ENCODE results near the gene GULP1.

DNA sequence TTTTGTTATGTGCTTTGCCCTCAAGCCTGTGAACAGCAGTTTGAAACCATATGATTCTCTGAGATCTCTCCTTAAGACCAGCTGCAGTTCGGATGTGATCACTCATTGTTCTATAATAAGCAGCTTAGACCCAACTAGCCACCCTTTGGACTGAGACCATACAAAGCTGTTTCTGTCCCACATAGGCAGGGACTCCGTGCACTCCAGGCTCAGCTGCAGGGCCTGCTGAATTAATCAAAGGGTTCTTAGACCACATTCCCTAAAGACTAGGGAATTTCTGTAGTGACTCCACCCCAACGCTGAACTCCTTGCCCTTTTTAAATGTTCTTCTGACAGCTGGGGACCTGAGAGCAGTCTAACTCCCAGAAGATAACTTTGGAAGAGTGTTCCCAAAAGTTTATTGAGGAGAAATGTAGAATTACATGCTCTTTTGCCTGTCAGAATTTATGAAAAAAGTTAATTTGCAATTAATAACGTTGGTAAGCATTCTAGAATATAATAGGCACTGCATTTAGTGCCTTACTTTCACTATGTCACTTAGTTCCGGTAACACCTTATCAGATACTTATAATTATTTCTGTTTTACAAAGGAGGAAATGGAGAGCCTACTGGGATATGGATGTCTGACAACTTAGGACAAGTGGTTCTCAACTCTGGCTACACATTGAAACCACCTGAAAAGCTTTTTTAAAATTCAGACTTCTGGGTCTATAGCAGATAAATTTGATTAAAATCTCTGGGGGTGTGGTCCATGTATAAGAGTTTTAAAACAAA, 42.3 kb downstream of the GULP1 start:
- TF ChIP-seq POLR2AphosphoS5 (IDR thresholded peaks at IDR 0.05; ENCODE audit: low read depth) (no peak), REST (IDR thresholded peaks at IDR 0.05; ENCODE audit: unreplicated experiment) (no peak), EZH2phosphoT487 (IDR thresholded peaks at IDR 0.05; ENCODE audit: unreplicated experiment) (no peak), EZH2 (IDR thresholded peaks at IDR 0.05; ENCODE audit: low read depth, unreplicated experiment) (no peak), JUNB (IDR thresholded peaks at IDR 0.05; ENCODE audit: unreplicated experiment) (no peak), CREB1 (CRISPR knock-in tag; IDR thresholded peaks at IDR 0.05; ENCODE audit: low read depth) (no peak), ZNF114 (CRISPR knock-in tag; IDR thresholded peaks at IDR 0.05) (no peak), ZNF331 (CRISPR knock-in tag; IDR thresholded peaks at IDR 0.05; ENCODE audit: low read depth) (no peak), STAT1 (IDR thresholded peaks at IDR 0.05; ENCODE audit: unreplicated experiment) (no peak), NANOG (IDR thresholded peaks at IDR 0.05; ENCODE audit: borderline replicate concordance) (no peak), ETS1 (IDR thresholded peaks at IDR 0.05) (no peak)
- TF ChIP-seq, protein P1, sequence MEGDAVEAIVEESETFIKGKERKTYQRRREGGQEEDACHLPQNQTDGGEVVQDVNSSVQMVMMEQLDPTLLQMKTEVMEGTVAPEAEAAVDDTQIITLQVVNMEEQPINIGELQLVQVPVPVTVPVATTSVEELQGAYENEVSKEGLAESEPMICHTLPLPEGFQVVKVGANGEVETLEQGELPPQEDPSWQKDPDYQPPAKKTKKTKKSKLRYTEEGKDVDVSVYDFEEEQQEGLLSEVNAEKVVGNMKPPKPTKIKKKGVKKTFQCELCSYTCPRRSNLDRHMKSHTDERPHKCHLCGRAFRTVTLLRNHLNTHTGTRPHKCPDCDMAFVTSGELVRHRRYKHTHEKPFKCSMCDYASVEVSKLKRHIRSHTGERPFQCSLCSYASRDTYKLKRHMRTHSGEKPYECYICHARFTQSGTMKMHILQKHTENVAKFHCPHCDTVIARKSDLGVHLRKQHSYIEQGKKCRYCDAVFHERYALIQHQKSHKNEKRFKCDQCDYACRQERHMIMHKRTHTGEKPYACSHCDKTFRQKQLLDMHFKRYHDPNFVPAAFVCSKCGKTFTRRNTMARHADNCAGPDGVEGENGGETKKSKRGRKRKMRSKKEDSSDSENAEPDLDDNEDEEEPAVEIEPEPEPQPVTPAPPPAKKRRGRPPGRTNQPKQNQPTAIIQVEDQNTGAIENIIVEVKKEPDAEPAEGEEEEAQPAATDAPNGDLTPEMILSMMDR (conservative IDR thresholded peaks at IDR 0.05; ENCODE audit: low read depth in 2 of 2): no peak
- TF ChIP-seq, protein P2, sequence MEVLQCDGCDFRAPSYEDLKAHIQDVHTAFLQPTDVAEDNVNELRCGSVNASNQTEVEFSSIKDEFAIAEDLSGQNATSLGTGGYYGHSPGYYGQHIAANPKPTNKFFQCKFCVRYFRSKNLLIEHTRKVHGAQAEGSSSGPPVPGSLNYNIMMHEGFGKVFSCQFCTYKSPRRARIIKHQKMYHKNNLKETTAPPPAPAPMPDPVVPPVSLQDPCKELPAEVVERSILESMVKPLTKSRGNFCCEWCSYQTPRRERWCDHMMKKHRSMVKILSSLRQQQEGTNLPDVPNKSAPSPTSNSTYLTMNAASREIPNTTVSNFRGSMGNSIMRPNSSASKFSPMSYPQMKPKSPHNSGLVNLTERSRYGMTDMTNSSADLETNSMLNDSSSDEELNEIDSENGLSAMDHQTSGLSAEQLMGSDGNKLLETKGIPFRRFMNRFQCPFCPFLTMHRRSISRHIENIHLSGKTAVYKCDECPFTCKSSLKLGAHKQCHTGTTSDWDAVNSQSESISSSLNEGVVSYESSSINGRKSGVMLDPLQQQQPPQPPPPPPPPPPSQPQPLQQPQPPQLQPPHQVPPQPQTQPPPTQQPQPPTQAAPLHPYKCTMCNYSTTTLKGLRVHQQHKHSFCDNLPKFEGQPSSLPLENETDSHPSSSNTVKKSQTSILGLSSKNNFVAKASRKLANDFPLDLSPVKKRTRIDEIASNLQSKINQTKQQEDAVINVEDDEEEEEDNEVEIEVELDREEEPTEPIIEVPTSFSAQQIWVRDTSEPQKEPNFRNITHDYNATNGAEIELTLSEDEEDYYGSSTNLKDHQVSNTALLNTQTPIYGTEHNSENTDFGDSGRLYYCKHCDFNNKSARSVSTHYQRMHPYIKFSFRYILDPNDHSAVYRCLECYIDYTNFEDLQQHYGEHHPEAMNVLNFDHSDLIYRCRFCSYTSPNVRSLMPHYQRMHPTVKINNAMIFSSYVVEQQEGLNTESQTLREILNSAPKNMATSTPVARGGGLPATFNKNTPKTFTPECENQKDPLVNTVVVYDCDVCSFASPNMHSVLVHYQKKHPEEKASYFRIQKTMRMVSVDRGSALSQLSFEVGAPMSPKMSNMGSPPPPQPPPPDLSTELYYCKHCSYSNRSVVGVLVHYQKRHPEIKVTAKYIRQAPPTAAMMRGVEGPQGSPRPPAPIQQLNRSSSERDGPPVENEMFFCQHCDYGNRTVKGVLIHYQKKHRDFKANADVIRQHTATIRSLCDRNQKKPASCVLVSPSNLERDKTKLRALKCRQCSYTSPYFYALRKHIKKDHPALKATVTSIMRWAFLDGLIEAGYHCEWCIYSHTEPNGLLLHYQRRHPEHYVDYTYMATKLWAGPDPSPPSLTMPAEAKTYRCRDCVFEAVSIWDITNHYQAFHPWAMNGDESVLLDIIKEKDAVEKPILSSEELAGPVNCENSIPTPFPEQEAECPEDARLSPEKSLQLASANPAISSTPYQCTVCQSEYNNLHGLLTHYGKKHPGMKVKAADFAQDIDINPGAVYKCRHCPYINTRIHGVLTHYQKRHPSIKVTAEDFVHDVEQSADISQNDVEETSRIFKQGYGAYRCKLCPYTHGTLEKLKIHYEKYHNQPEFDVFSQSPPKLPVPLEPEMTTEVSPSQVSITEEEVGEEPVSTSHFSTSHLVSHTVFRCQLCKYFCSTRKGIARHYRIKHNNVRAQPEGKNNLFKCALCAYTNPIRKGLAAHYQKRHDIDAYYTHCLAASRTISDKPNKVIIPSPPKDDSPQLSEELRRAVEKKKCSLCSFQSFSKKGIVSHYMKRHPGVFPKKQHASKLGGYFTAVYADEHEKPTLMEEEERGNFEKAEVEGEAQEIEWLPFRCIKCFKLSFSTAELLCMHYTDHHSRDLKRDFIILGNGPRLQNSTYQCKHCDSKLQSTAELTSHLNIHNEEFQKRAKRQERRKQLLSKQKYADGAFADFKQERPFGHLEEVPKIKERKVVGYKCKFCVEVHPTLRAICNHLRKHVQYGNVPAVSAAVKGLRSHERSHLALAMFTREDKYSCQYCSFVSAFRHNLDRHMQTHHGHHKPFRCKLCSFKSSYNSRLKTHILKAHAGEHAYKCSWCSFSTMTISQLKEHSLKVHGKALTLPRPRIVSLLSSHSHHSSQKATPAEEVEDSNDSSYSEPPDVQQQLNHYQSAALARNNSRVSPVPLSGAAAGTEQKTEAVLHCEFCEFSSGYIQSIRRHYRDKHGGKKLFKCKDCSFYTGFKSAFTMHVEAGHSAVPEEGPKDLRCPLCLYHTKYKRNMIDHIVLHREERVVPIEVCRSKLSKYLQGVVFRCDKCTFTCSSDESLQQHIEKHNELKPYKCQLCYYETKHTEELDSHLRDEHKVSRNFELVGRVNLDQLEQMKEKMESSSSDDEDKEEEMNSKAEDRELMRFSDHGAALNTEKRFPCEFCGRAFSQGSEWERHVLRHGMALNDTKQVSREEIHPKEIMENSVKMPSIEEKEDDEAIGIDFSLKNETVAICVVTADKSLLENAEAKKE (CRISPR knock-in tag; IDR thresholded peaks at IDR 0.05): no peak

Measured in GM23338 (cell line).